Body of pancreas (tissue), 4 donors: Measurements from ENCODE around the gene PLAU. TPM values are rescaled to one million over a fixed set of nuclear protein-coding genes. Genes with fewer than 3 reads are reported as not detected.

ENCODE experiments used
- ATAC-seq: fragments of 150-250 bp; one replicate; pipeline ENCODE4 v1.9.1; 2016
- DNase-seq, 4 donors: peaks; one replicate each; pipeline ENCODE4 v3.0.0-alpha.2; 2019
- H3K27ac ChIP-seq, 4 donors: fragments of 200-600 bp; sonication (generic); 1 replicate in 3 of 4; 2 replicates in 1 of 4; pipeline versions ENCODE4 v1.5.1 to v1.6.1; 2016 to 2019; ENCODE audit warnings: mild to moderate bottlenecking in 1 of 4, mixed read lengths in 1 of 4, moderate library complexity in 1 of 4
- H3K27me3 ChIP-seq, 2 donors: fragments of 200-600 bp; sonication (generic); one replicate each; pipeline ENCODE4 v1.6.0; 2016; ENCODE audit warnings: mild to moderate bottlenecking in 1 of 2
- H3K36me3 ChIP-seq, 2 donors: fragments of 200-600 bp; sonication (generic); replicated peaks in 1 of 2; 2 replicates each; pipeline ENCODE4 v1.5.1; 2016; ENCODE audit warnings: low read depth in 2 of 2; ENCODE audit not compliant: insufficient read depth in 1 of 2
- H3K4me1 ChIP-seq: fragments of 200-600 bp; sonication (generic); one replicate; pipeline ENCODE4 v1.6.0; 2016
- H3K4me3 ChIP-seq, 2 donors: fragments of 200-600 bp; sonication (generic); 1 replicate in 1 of 2; 2 replicates in 1 of 2; pipeline ENCODE4 v1.5.1; 2016 to 2019
- H3K9me3 ChIP-seq, 3 donors: fragments of 200-600 bp; sonication (generic); 1 replicate in 2 of 3; 2 replicates in 1 of 3; pipeline ENCODE4 v1.5.1; 2016
- CTCF ChIP-seq, 7 experiments: fragments of 450-650 bp in 4 of 7; fragments of 200-600 bp in 3 of 7; sonication (generic) in 3 of 7; IDR thresholded peaks; one replicate each; pipeline ENCODE4 v1.5.1; 2016 to 2019; ENCODE audit warnings: antibody characterized with exemption in 7 of 7
- POLR2A ChIP-seq, 3 donors: fragments of 450-650 bp; IDR thresholded peaks; one replicate each; pipeline ENCODE4 v1.6.1; 2016; ENCODE audit warnings: antibody characterized with exemption in 3 of 3, mild to moderate bottlenecking in 2 of 3
- WGBS, 2 donors: methylation state at CpG; one replicate each; pipeline ENCODE4 v1.1.5; 2017; 5-methylcytosine and 5-hydroxymethylcytosine counted together
- intact Hi-C: fragments of 100-400 bp; cut with DNase I; formaldehyde crosslinking; loops from one replicate; pipeline ENCODE4 v1.15.1; 2023
- total RNA-seq, 2 donors: library from RNA; depleted of rRNA; stranded (reverse); fragments of >200 nt; gene quantifications; one replicate each; pipeline ENCODE4 v1.1.0, GENCODE V29; 2016

PLAU gene
- total RNA-seq, 2 donors from 2014 or later = 1.6 to 4.3 TPM

- 58 to 72% methylated on average over 5 of the region's 5 CpGs for WGBS, 2 donors
- H3K9me3 ChIP-seq = no peaks in the 10 kb centered on the region
- peaks cover 6% of the 10 kb centered on the region for H3K4me1 ChIP-seq
- no peak overlapping the region for H3K27ac ChIP-seq
- no peaks in the 10 kb centered on the region for H3K36me3 ChIP-seq
- H3K27me3 ChIP-seq = no peaks in the 10 kb centered on the region
- intact Hi-C loops = no loop called here
- DNase-seq = no peak
- no peak for ATAC-seq
- TF ChIP-seq POLR2A (IDR thresholded peaks at IDR 0.05) = no peak
- TF ChIP-seq CTCF (IDR thresholded peaks at IDR 0.05) = no peak
- no peak overlapping the region for H3K4me3 ChIP-seq
Observed at GRCh38 chr10:73937333-73938043, 26.6 kb downstream of the PLAU start.

- intact Hi-C loops = loop anchor here (5.0 kb wide), 1 partner anchor 53 kb away; no protein-coding TSS in a partner anchor
- 6 to 8% methylated on average over 23 to 28 of the region's 28 CpGs for WGBS, 2 donors
- H3K36me3 ChIP-seq = no peaks in the 10 kb centered on the region
- no peak overlapping the region for H3K27ac ChIP-seq
- peaks cover 6% of the 10 kb centered on the region for H3K4me1 ChIP-seq
- DNase-seq (peak; percentile 81 to 88 (median 84)), ATAC-seq (peak; percentile 94)
- no peak overlapping the region for H3K4me3 ChIP-seq
- no peaks in the 10 kb centered on the region for H3K27me3 ChIP-seq
- no peaks in the 10 kb centered on the region for H3K9me3 ChIP-seq
- peak in 2 of 3 donors; percentile 18 to 34 for TF ChIP-seq POLR2A (IDR thresholded peaks at IDR 0.05)
- TF ChIP-seq CTCF (IDR thresholded peaks at IDR 0.05) = peak; percentile 76 to 95 (median 92)
Observed at GRCh38 chr10:73940634-73941221, 29.8 kb downstream of the PLAU start.

- Histone ChIP-seq H3K9me3 (no peaks in the 10 kb centered on the region), H3K36me3 (no peaks in the 10 kb centered on the region), H3K27me3 (no peaks in the 10 kb centered on the region), H3K4me3 (no peak overlapping the region), H3K4me1 (peaks cover 6% of the 10 kb centered on the region), H3K27ac (no peak overlapping the region)
- ATAC-seq (no peak), DNase-seq (no peak)
- intact Hi-C loops = loop anchor here (5.0 kb wide), 1 partner anchor 54 kb away; no protein-coding TSS in a partner anchor
- no peak for TF ChIP-seq CTCF (IDR thresholded peaks at IDR 0.05)
- no peak for TF ChIP-seq POLR2A (IDR thresholded peaks at IDR 0.05)
- WGBS, 2 donors = 78 to 83% methylated on average over 2 of the region's 2 CpGs
Observed at GRCh38 chr10:73941300-73941699, 30.4 kb downstream of the PLAU start.

GRCh38 chr10:73944356-73945100, 33.6 kb downstream of the PLAU start:
- Histone ChIP-seq H3K27ac (no peak overlapping the region), H3K4me1 (peaks cover 6% of the 10 kb centered on the region), H3K9me3 (no peaks in the 10 kb centered on the region), H3K4me3 (no peak overlapping the region), H3K36me3 (no peaks in the 10 kb centered on the region), H3K27me3 (no peaks in the 10 kb centered on the region)
- TF ChIP-seq POLR2A (IDR thresholded peaks at IDR 0.05) (no peak), CTCF (IDR thresholded peaks at IDR 0.05) (no peak)
- intact Hi-C loops = loop anchor here (5.0 kb wide), 1 partner anchor 57 kb away; no protein-coding TSS in a partner anchor
- no peak for ATAC-seq
- 94 to 95% methylated on average over 13 to 23 of the region's 35 CpGs for WGBS, 2 donors
- no peak for DNase-seq
